GM12872 (cell line): ENCODE measurements around the gene COL8A1.

Experiments used
- CTCF ChIP-seq: IDR thresholded peaks from 3 replicates; pipeline ENCODE4 v1.5.1; 2011; ENCODE audit warnings: low read depth, mild to moderate bottlenecking, low read length, moderate library complexity; ENCODE audit not compliant: insufficient read depth

COL8A1 gene

GRCh38 chr3:99760629-99761028 is 122.2 kb downstream of the COL8A1 start:
- no peak for TF ChIP-seq CTCF

GRCh38 chr3:99761415-99762165 is 123.2 kb downstream of the COL8A1 start:
- TF ChIP-seq CTCF, result no peak

- TF ChIP-seq CTCF, result no peak
Observed at GRCh38 chr3:99762901-99763300, 124.5 kb downstream of the COL8A1 start.

GRCh38 chr3:99764377-99764776 is 126.0 kb downstream of the COL8A1 start:
- TF ChIP-seq CTCF, result no peak

GRCh38 chr3:99765042-99765942 is 126.9 kb downstream of the COL8A1 start:
- TF ChIP-seq CTCF, result no peak

- no peak for TF ChIP-seq CTCF
Observed at GRCh38 chr3:99767291-99767690, 128.9 kb downstream of the COL8A1 start.

GRCh38 chr3:99768126-99768525 is 129.7 kb downstream of the COL8A1 start:
- TF ChIP-seq CTCF, result no peak
